H1 (cell line): ENCODE measurements around the gene ZNF599. TPM values are rescaled to one million over a fixed set of nuclear protein-coding genes. Genes with fewer than 3 reads are reported as not detected.

Experiments
- CTCF ChIA-PET: fragments of 300-600 bp; sonication (Branson Sonifier 250); formaldehyde crosslinking; loops from one replicate; lab custom pipeline; 2021; ENCODE audit not compliant: partially characterized antibody; lab: Charles Lee
- POLR2A ChIA-PET: fragments of 300-600 bp; sonication (Branson Sonifier 250); formaldehyde crosslinking; loops from one replicate; lab custom pipeline; 2021; ENCODE audit warnings: inconsistent platforms; ENCODE audit not compliant: partially characterized antibody; lab: Charles Lee
- DNase-seq, 2 experiments: peaks; one replicate each; pipeline versions ENCODE4 v3.0.0 to v3.0.0-alpha.2; 2010 to 2022; ENCODE audit warnings: low spot score in 2 of 2, low read depth in 1 of 2, mixed read lengths in 1 of 2
- FAIRE-seq: peaks from 2 replicates; lab custom pipeline; 2011; peaks lifted over from hg19 to GRCh38; lab: Jason Lieb, UNC
- H2AFZ ChIP-seq: 2 replicates; pipeline ENCODE4 v1.8.1; 2012; ENCODE audit warnings: low read length, inconsistent platforms
- H2AK5ac ChIP-seq: 2 replicates; pipeline ENCODE4 v1.6.1; 2013; ENCODE audit warnings: low read depth, low read length
- H2BK120ac ChIP-seq: replicated peaks from 2 replicates; pipeline ENCODE3; 2013; ENCODE audit warnings: low read depth, low read length, inconsistent platforms
- H2BK12ac ChIP-seq: 2 replicates; pipeline ENCODE4 v1.6.1; 2013; ENCODE audit warnings: low read depth, low read length
- H2BK15ac ChIP-seq: 2 replicates; pipeline ENCODE4 v1.6.1; 2013; ENCODE audit warnings: low read length
- H2BK20ac ChIP-seq: 2 replicates; pipeline ENCODE4 v1.6.1; 2013; ENCODE audit warnings: low read length
- H2BK5ac ChIP-seq: 2 replicates; pipeline ENCODE4 v1.6.1; 2013; ENCODE audit warnings: low read depth, low read length
- H3K14ac ChIP-seq: 2 replicates; pipeline ENCODE4 v1.6.1; 2013; ENCODE audit warnings: inconsistent platforms; ENCODE audit not compliant: insufficient read length
- H3K18ac ChIP-seq: 2 replicates; pipeline ENCODE4 v1.6.1; 2013; ENCODE audit warnings: low read length; ENCODE audit errors: extremely low read depth
- H3K23ac ChIP-seq: 2 replicates; pipeline ENCODE4 v1.6.1; 2013; ENCODE audit warnings: inconsistent platforms; ENCODE audit not compliant: insufficient read length
- H3K23me2 ChIP-seq: 2 replicates; pipeline ENCODE4 v1.6.1; 2013; ENCODE audit warnings: low read depth, low read length
- H3K27ac ChIP-seq: 2 replicates; pipeline ENCODE4 v1.6.1; 2011; ENCODE audit warnings: low read depth, low read length, inconsistent platforms
- H3K27me3 ChIP-seq, 4 experiments: replicated peaks in 1 of 4; 1 replicate in 1 of 4; 2 replicates in 3 of 4; pipeline versions ENCODE4 v1.6.1 to v1.8.1; 2011 to 2013; ENCODE audit warnings: low read length in 3 of 4, mild to moderate bottlenecking in 3 of 4, inconsistent platforms in 2 of 4, mixed read lengths in 2 of 4, moderate library complexity in 1 of 4; ENCODE audit not compliant: control insufficient read depth in 3 of 4, insufficient read depth in 3 of 4; ENCODE audit errors: extremely low read depth in 1 of 4
- H3K36me3 ChIP-seq, 4 experiments: 2 replicates each; pipeline versions ENCODE4 v1.6.1 to v1.8.1; 2011 to 2013; ENCODE audit warnings: mild to moderate bottlenecking in 4 of 4, low read length in 3 of 4, moderate library complexity in 2 of 4, control low read depth in 1 of 4, inconsistent platforms in 1 of 4; ENCODE audit not compliant: insufficient read depth in 4 of 4, control insufficient read depth in 2 of 4
- H3K4ac ChIP-seq: replicated peaks from 2 replicates; pipeline ENCODE3; 2013; ENCODE audit warnings: low read length, low read depth, mixed read lengths, inconsistent platforms; ENCODE audit not compliant: insufficient read length
- H3K4me1 ChIP-seq, 4 experiments: replicated peaks in 1 of 4; 1 replicate in 1 of 4; 2 replicates in 3 of 4; pipeline versions ENCODE4 v1.6.1 to v1.8.1; 2011 to 2013; ENCODE audit warnings: low read length in 3 of 4, inconsistent platforms in 2 of 4, mixed read lengths in 1 of 4; ENCODE audit not compliant: insufficient read depth in 4 of 4, control insufficient read depth in 3 of 4
- H3K4me2 ChIP-seq, 2 experiments: 2 replicates each; pipeline versions ENCODE4 v1.6.1 to v1.8.1; 2011 to 2013; ENCODE audit warnings: low read depth in 2 of 2, low read length in 2 of 2, control low read depth in 1 of 2, inconsistent platforms in 1 of 2, mild to moderate bottlenecking in 1 of 2; ENCODE audit not compliant: insufficient read depth in 1 of 2
- H3K4me3 ChIP-seq, 4 experiments: fragments of 200-600, 300-600 bp in 1 of 4; sonication (generic), shearing (Covaris generic), sonication (Bioruptor Twin) in 1 of 4; 2 replicates each; pipeline versions ENCODE4 v1.5.1 to v1.8.1; 2011 to 2016; ENCODE audit warnings: low read length in 4 of 4, low read depth in 3 of 4, control low read depth in 2 of 4, inconsistent platforms in 2 of 4, mild to moderate bottlenecking in 2 of 4, mixed read lengths in 1 of 4, moderate library complexity in 1 of 4; ENCODE audit not compliant: insufficient read depth in 2 of 4; ENCODE audit errors: extremely low read depth in 1 of 4
- H3K56ac ChIP-seq: replicated peaks from 2 replicates; pipeline ENCODE3; 2013; ENCODE audit warnings: low read depth, mild to moderate bottlenecking, mixed read lengths, low read length, inconsistent platforms; ENCODE audit not compliant: insufficient read length
- H3K79me1 ChIP-seq: 2 replicates; pipeline ENCODE4 v1.6.1; 2013; ENCODE audit warnings: low read depth, low read length, control low read depth
- H3K79me2 ChIP-seq, 2 experiments: 2 replicates each; pipeline versions ENCODE4 v1.6.1 to v1.8.1; 2012 to 2013; ENCODE audit warnings: low read length in 2 of 2, mild to moderate bottlenecking in 2 of 2, inconsistent platforms in 1 of 2; ENCODE audit not compliant: insufficient read depth in 2 of 2, control insufficient read depth in 1 of 2
- H3K9ac ChIP-seq, 4 experiments: replicated peaks in 1 of 4; 1 replicate in 1 of 4; 2 replicates in 3 of 4; pipeline versions ENCODE4 v1.6.1 to v1.8.1; 2011 to 2013; ENCODE audit warnings: low read depth in 3 of 4, low read length in 3 of 4, control low read depth in 2 of 4, mild to moderate bottlenecking in 2 of 4, moderate library complexity in 2 of 4, inconsistent platforms in 1 of 4; ENCODE audit errors: extremely low read depth in 1 of 4
- H3K9me3 ChIP-seq, 2 experiments: 2 replicates each; pipeline versions ENCODE4 v1.6.1 to v1.8.1; 2012 to 2013; ENCODE audit warnings: mild to moderate bottlenecking in 2 of 2, moderate library complexity in 2 of 2, control low read depth in 1 of 2, inconsistent platforms in 1 of 2, low read depth in 1 of 2, low read length in 1 of 2, mixed read lengths in 1 of 2; ENCODE audit not compliant: insufficient read depth in 2 of 2
- H4K20me1 ChIP-seq, 2 experiments: replicated peaks in 1 of 2; 2 replicates each; pipeline versions ENCODE3 to v1.8.1; 2011 to 2013; ENCODE audit warnings: inconsistent platforms in 2 of 2, low read length in 2 of 2, mild to moderate bottlenecking in 1 of 2; ENCODE audit not compliant: insufficient read depth in 2 of 2, control insufficient read depth in 1 of 2
- H4K5ac ChIP-seq: 2 replicates; pipeline ENCODE4 v1.6.1; 2013; ENCODE audit warnings: low read length, low read depth, mixed read lengths, inconsistent platforms; ENCODE audit not compliant: insufficient read length
- H4K8ac ChIP-seq: 2 replicates; pipeline ENCODE4 v1.8.0; 2013; ENCODE audit warnings: mild to moderate bottlenecking, moderate library complexity, low read length, inconsistent platforms; ENCODE audit not compliant: insufficient read depth; ENCODE audit errors: extremely low read depth
- H4K91ac ChIP-seq: replicated peaks from 2 replicates; pipeline ENCODE3; 2013; ENCODE audit warnings: low read length, mixed read lengths, inconsistent platforms; ENCODE audit not compliant: insufficient read length
- ASH2L ChIP-seq: fragments of 200-600, 300-600 bp; sonication (generic); IDR thresholded peaks from one replicate; pipeline ENCODE4 v1.7.1; 2017; ENCODE audit warnings: low read length
- CBX8 ChIP-seq: fragments of 300-800, 300-1000 bp; sonication (generic); IDR thresholded peaks from 2 replicates; pipeline ENCODE4 v1.7.1; 2016; ENCODE audit warnings: low read depth, low read length, borderline replicate concordance
- CREB1 ChIP-seq: IDR thresholded peaks from 2 replicates; pipeline ENCODE4 v1.6.1; 2012; ENCODE audit warnings: inconsistent platforms
- EGR1 ChIP-seq: IDR thresholded peaks from 2 replicates; pipeline ENCODE4 v1.6.1; 2011; ENCODE audit warnings: low read depth, low read length, borderline replicate concordance
- GTF2F1 ChIP-seq: IDR thresholded peaks from 2 replicates; pipeline ENCODE4 v1.6.1; 2012; ENCODE audit warnings: low read depth, low read length, improper control_type of control experiment, borderline replicate concordance
- JUND ChIP-seq: IDR thresholded peaks from 2 replicates; pipeline ENCODE4 v1.6.1; 2011; ENCODE audit warnings: mild to moderate bottlenecking, improper control_type of control experiment, low read length
- POU5F1 ChIP-seq: IDR thresholded peaks from 2 replicates; pipeline ENCODE4 v1.6.1; 2011; ENCODE audit warnings: low read depth, mild to moderate bottlenecking, low read length, moderate library complexity
- RBBP5 ChIP-seq: IDR thresholded peaks from 2 replicates; pipeline ENCODE4 v1.7.1; 2012; ENCODE audit warnings: low read depth, mild to moderate bottlenecking, inconsistent platforms, low read length, moderate library complexity, borderline replicate concordance
- SIRT6 ChIP-seq: IDR thresholded peaks from one replicate; pipeline ENCODE4 v1.7.1; 2012; ENCODE audit warnings: low read length, inconsistent platforms
- SIX5 ChIP-seq: IDR thresholded peaks from 2 replicates; pipeline ENCODE4 v1.6.1; 2011; ENCODE audit warnings: mild to moderate bottlenecking, low read depth, low read length
- SP2 ChIP-seq: IDR thresholded peaks from 2 replicates; pipeline ENCODE4 v1.6.1; 2012; ENCODE audit warnings: mild to moderate bottlenecking, low read length, inconsistent platforms
- SUZ12 ChIP-seq: fragments of 200-600 bp; sonication (generic); IDR thresholded peaks from 2 replicates; pipeline ENCODE4 v1.6.1; 2012; ENCODE audit warnings: mild to moderate bottlenecking, inconsistent platforms, low read length, moderate library complexity, mixed read lengths
- TEAD4 ChIP-seq: IDR thresholded peaks from 2 replicates; pipeline ENCODE4 v1.6.1; 2012; ENCODE audit warnings: low read depth, low read length, inconsistent platforms, mixed read lengths
- YY1 ChIP-seq: IDR thresholded peaks from 2 replicates; pipeline ENCODE4 v1.6.1; 2011; ENCODE audit warnings: low read depth, mild to moderate bottlenecking, low read length
- WGBS, 2 experiments: shearing (Covaris generic) in 1 of 2; methylation state at CpG; one replicate each; pipeline versions ENCODE4 v1.1.6 to v1.1.7; 2013 to 2015; ENCODE audit warnings: low lambda C conversion rate in 2 of 2, mixed read lengths in 2 of 2, inconsistent platforms in 1 of 2, low coverage in 1 of 2, missing lambda C conversion rate in 1 of 2; ENCODE audit not compliant: insufficient replicate concordance in 2 of 2, insufficient coverage in 1 of 2, insufficient read length in 1 of 2; ENCODE audit errors: extremely low coverage in 1 of 2, missing lambda C conversion rate in 1 of 2; 5-methylcytosine and 5-hydroxymethylcytosine counted together
- polyA plus RNA-seq, 7 experiments: library from polyadenylated mRNA; depleted of rRNA in 3 of 7; stranded (reverse) in 5 of 7; unstranded in 2 of 7; fragments of >200 nt in 5 of 7; fragments of 200-250 nt in 2 of 7; gene quantifications; 1 replicate in 5 of 7; 2 replicates in 1 of 7; 4 replicates in 1 of 7; pipeline versions ENCODE4 v1.2.1 to v1.2.3, GENCODE V29; 2011 to 2013; ENCODE audit warnings: missing spikeins in 2 of 7, mixed read lengths in 2 of 7
- total RNA-seq: library from RNA; stranded (reverse); fragmentation: NEBNext Ultra II Directional; extraction: Animal tissue kit (Norgen Biotek cat#: 25700); gene quantifications from 2 replicates; pipeline ENCODE4 v1.2.1, GENCODE V29; 2021
- TF ChIP-seq, protein P1 (sequence below): IDR thresholded peaks from 2 replicates; pipeline ENCODE4 v1.6.1; 2012; ENCODE audit warnings: inconsistent platforms

Gene ZNF599
- total and polyA plus RNA-seq, 2 of the 8 experiments (the other 6 are each of a cell fraction or from before 2014, with no cell fraction given) = 4.8 to 5.4 TPM

DNA sequence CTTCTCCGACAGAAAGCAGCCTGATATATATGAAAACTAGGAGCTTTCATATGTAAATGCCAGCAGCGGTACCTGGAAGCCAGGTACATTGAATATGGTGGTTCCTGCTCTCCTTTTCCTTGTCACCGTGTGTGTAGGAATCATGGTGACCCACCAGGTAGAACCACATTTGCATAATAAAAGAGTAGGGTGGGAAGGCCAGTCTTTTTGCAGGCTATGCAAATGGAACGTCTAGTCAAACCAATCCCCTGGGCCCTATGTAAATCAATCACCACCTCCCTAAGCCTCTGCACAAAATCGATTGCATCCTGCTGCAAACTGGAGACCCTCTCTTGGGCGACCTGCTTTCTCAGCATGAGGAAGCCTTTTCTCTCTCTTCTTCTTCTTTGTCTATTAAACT is 61.1 kb downstream of the ZNF599 start:
- no peak overlapping the region for H3K4me3 ChIP-seq
- TF ChIP-seq SIX5 (no peak), SUZ12 (no peak), RBBP5 (no peak), YY1 (no peak), TEAD4 (no peak), JUND (no peak), SP2 (no peak), CBX8 (no peak), SIRT6 (no peak), POU5F1 (no peak), GTF2F1 (no peak), ASH2L (no peak), CREB1 (no peak), EGR1 (no peak)
- TF ChIP-seq, protein P1, sequence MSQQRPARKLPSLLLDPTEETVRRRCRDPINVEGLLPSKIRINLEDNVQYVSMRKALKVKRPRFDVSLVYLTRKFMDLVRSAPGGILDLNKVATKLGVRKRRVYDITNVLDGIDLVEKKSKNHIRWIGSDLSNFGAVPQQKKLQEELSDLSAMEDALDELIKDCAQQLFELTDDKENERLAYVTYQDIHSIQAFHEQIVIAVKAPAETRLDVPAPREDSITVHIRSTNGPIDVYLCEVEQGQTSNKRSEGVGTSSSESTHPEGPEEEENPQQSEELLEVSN = no peak

More for the DNA sequence above, 61.1 kb downstream of the ZNF599 start:
- no peak overlapping the region for H3K18ac ChIP-seq
- no peak overlapping the region for H4K5ac ChIP-seq
- CTCF ChIA-PET = interaction anchor here (0.6 to 6.2 kb wide), 10 partner anchors 15 to 556 kb away, joined by 3 to 46 read pairs (median 4); no protein-coding TSS in a partner anchor
- no peak overlapping the region for H2BK20ac ChIP-seq
- H3K27ac ChIP-seq = no peak overlapping the region
- H2AFZ ChIP-seq = no peak overlapping the region
- H2BK12ac ChIP-seq = no peak overlapping the region
- no peak overlapping the region for H4K91ac ChIP-seq
- H3K79me2 ChIP-seq = no peaks in the 10 kb centered on the region
- H4K20me1 ChIP-seq = no peaks in the 10 kb centered on the region
- H3K23me2 ChIP-seq = no peaks in the 10 kb centered on the region; the same call in 1 of the 2 replicates
- DNase-seq (no peak), FAIRE-seq (peak; percentile 58)
- POLR2A ChIA-PET = interaction anchor here (1.0 to 2.4 kb wide), 2 partner anchors 34 to 75 kb away, joined by 3 to 8 read pairs; partner anchors contain the start of genes SCGB2B2 and ZNF302
- H2BK15ac ChIP-seq = no peak overlapping the region
- no peak overlapping the region for H3K14ac ChIP-seq
- no peak overlapping the region for H2BK120ac ChIP-seq
- H3K56ac ChIP-seq = no peak overlapping the region
- no peak overlapping the region for H2BK5ac ChIP-seq
- H4K8ac ChIP-seq = no peak overlapping the region
- H3K23ac ChIP-seq = no peak overlapping the region
- no peak overlapping the region for H3K4ac ChIP-seq
- no peaks in the 10 kb centered on the region for H3K27me3 ChIP-seq
- peaks cover 35 to 45% of the 10 kb centered on the region in 2 experiments for H3K9me3 ChIP-seq
- H3K4me1 ChIP-seq = no peaks in the 10 kb centered on the region
- H3K9ac ChIP-seq = no peak overlapping the region
- 60% methylated on average over 6 of the region's 6 CpGs; no CpG with 5 or more reads in 1 of the 2 experiments for WGBS, 2 experiments
- no peaks in the 10 kb centered on the region for H3K79me1 ChIP-seq
- no peak overlapping the region for H2AK5ac ChIP-seq
- H3K4me2 ChIP-seq = 0 out of 4 replicates have a peak overlapping the region, but pooled peaks of 1 of the 2 experiments have one; percentile 1
- no peaks in the 10 kb centered on the region for H3K36me3 ChIP-seq
